Subcutaneous adipose tissue (tissue), 4 donors: ENCODE measurements around the gene HTT-AS. TPM values are rescaled to one million over a fixed set of nuclear protein-coding genes. Genes with fewer than 3 reads are reported as not detected.

Experiments used
- total RNA-seq, 4 donors: library from RNA; depleted of rRNA; stranded (reverse); fragments of >200 nt; gene quantifications; one replicate each; pipeline ENCODE4 v1.1.0, GENCODE V29; 2016
- TF ChIP-seq, protein P1 (sequence below): fragments of 450-650 bp; IDR thresholded peaks from one replicate; pipeline ENCODE4 v1.5.1; 2016; ENCODE audit warnings: low read depth, mild to moderate bottlenecking, control low read depth, antibody characterized with exemption, moderate library complexity

The HTT-AS gene
- total RNA-seq, 4 donors from 2014 or later: not detected

DNA sequence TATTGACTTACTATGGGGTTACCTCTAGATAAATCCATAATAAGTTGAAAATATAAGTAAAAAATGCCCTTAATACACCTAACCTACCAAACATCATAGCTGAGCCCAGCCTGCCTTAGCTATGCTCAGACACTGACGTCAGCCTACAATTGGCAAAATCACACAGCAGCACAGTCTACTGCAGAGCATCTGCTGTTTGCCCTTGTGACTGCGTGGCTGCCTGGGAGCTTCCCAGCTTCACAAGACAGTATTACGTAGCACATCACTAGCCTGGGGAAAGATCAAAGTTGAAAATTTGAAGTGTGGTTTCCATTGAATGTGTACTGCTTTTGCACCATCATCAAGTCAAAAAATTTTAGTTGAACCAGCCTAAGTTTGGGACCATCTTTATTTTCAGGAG lies 8.8 kb downstream of the HTT-AS start:
- TF ChIP-seq, protein P1, sequence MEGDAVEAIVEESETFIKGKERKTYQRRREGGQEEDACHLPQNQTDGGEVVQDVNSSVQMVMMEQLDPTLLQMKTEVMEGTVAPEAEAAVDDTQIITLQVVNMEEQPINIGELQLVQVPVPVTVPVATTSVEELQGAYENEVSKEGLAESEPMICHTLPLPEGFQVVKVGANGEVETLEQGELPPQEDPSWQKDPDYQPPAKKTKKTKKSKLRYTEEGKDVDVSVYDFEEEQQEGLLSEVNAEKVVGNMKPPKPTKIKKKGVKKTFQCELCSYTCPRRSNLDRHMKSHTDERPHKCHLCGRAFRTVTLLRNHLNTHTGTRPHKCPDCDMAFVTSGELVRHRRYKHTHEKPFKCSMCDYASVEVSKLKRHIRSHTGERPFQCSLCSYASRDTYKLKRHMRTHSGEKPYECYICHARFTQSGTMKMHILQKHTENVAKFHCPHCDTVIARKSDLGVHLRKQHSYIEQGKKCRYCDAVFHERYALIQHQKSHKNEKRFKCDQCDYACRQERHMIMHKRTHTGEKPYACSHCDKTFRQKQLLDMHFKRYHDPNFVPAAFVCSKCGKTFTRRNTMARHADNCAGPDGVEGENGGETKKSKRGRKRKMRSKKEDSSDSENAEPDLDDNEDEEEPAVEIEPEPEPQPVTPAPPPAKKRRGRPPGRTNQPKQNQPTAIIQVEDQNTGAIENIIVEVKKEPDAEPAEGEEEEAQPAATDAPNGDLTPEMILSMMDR: no peak

DNA sequence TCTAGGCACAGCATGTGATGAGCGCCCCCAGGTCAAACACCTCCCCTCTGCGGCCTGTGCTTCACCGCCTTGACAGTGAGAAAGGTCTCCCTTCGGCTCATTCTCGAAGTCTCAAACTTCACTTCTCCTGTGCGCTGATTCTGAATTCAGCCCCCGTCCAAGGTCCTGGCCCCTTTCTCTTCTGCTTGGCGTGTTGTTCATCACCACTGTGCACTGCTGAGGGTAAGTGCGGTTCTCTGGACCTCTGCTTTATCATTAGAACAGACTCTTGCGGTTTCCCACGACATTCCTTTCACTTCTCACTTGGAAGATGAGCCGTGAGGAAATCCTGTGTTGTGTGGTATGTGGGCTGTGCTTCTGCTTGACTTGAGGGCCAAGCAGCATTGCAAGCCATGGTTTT lies 11.9 kb downstream of the HTT-AS start:
- TF ChIP-seq, protein P1: no peak

DNA sequence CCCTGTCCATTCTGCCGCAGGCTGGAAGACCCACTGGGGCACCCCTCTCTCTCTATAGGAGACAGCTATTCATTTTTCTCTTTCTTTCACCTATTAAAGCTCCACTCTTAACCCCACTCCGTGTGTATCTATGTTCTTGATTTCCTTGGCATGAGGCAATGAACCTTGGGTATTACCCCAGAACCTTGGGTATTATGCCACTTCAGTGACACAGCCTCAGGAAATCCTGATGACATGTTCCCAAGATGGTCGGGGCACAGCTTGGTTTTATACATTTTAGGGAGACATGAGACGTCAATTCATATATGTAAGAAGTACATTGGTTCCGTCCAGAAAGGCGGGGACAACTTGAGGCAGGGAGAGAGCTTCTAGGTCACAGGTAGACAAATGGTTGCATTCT lies 13.4 kb downstream of the HTT-AS start:
- TF ChIP-seq, protein P1: no peak

DNA sequence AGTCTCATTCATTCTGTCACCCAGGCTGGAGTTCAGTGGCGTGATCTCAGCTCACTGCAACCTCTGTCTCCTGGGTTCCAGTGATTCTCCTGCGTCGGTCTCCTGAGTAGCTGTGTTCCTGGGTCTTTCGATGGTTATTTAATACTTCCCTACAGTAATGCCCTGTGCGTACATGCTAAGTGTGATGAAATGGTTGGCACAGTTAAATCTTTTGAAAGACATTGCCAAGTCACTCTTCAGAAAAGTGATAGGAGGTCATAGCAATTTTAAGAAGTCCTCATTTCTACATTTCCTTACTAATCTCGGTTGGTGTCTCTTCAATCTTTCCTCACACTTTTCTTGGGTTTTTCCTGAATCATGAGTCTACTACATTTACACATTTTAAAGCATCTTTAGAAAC lies 14.4 kb downstream of the HTT-AS start:
- TF ChIP-seq, protein P1: no peak

DNA sequence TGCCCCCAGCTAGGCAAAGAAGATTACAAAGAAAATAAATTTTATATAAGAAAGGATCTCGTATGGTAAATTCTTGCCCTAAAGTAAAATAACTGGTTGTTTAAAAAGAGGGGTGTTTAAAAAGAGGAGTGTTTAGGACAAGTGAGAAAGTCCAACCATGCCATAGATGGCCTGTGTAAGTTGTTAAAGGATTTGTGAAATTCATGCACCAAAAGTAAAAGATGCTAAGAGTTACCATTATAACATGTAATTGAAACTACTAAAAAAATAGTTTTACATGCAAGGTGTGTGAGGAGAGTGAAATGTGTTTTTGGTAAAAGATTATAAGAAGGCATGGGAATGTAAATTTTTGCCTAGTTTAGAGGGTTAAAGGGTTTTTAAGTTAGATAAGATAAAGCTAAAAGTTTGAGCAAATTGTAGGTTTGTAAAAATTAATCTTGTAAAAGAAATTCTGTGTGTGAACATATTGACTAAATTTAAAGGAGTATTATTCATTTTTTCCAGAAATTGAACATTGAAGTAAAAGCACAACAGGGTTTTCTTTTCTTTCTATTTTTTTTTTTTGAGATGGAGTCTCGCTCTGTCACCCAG lies 20.1 kb downstream of the HTT-AS start:
- TF ChIP-seq, protein P1: no peak

DNA sequence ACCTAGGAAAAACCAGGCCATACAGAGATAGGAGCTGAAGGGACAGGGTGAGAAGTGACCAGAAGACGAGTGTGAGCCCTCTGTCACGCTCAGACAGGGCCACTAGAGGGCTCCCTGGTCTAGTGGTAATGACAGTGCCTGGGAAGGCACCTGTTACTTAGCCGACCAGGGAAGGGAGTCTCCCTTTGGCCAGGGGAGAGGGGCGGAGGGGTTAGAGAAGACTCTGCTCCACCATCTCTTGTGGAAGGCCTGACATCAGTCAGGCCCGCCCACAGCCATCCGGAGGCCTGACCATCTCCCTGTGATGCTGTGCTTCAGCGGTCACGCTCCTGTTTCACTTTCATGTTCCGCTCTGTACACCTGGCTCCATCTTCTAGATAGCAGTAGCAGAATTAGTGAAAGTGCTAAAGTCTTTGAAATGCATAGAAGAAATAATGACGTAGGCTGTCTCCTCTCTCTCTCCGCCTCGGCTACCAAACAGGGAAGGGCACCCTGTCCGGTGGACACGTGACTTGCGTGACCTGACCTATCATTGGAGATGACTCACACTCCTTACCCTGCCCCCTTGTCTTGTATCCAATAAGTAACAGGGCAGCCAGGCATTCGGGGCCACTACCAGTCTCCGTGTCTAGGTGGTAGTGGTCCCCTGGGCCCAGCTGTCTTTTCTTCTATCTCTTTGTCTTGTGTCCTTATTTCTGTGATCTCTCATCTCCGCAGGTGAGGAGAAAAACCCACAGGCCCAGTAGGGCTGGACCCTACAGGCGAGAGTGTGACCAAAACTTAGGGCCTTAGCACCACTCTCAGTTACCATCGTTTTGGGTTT lies 26.7 kb downstream of the HTT-AS start:
- TF ChIP-seq, protein P1: no peak

DNA sequence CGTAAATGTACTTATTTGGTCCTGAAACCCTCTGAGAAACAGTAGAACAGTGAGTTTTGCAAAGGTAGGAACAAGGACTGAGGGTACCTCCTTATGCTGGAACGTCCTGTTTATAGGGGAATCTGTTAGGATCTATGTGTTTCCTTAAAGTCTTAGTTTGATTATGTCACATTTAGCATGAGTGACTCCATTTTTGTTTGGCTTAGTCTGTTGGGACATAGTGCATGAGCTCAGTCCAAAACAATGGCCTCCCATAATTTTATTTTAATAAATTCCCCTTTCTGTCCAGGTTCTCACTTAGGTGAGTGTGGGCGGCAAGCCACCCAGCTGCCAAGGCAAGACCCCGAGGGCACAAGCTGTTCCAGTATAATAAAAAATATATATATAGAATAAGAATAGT lies 27.7 kb downstream of the HTT-AS start:
- TF ChIP-seq, protein P1: no peak
